ENCODE results near the gene MREG. TPM values are rescaled to one million over a fixed set of nuclear protein-coding genes. Genes with fewer than 3 reads are reported as not detected.

MREG gene
- total and polyA plus RNA-seq, 2 experiments from 2014 or later = 1.8 to 3.1 TPM

DNA sequence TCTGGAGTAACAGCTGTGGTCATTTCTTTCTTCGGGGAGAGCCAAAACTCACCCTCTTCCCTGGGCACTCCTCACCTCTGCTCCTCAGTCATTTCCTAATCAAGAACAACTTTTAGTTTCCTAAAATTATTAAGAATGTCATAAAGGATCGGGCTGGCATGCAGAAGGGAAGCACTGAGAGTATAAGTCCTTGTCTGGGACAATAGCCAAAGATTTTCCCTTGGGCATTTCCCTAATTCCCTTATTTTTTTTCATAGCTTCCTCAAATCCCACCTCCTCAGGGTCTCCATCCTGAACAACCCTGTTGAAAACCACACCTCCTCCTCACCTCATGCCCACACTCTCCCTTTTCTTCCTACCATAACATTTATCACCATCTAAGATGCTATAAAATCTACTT lies 115.0 kb downstream of the MREG start:
- no peaks in the 10 kb centered on the region for H3K79me2 ChIP-seq (ENCODE audit: insufficient read depth)
- peak overlapping the region; percentile 72 for H3K27ac ChIP-seq
- DNase-seq = peak; percentile 16
- no peaks in the 10 kb centered on the region for H4K20me1 ChIP-seq (ENCODE audit: insufficient read depth)
- peaks cover 35% of the 10 kb centered on the region for H3K4me1 ChIP-seq (ENCODE audit: insufficient read depth)
- in situ Hi-C loops (cut with MboI) = no loop called here
- no peak overlapping the region; the same call in 1 of the 2 replicates for H3K9ac ChIP-seq
- no peak overlapping the region for H2AFZ ChIP-seq
- H3F3A ChIP-seq (ENCODE audit: insufficient read depth) = peaks cover 43% of the 10 kb centered on the region
- 0 out of 2 replicates have a peak, but pooled peaks cover 3% of the 10 kb centered on the region for H3K9me2 ChIP-seq (ENCODE audit: insufficient read depth)
- 90 to 91% methylated on average over 2 of the region's 2 CpGs for WGBS, 2 experiments (ENCODE audit: low coverage in 1 of 2, low lambda C conversion rate in 2 of 2, missing lambda C conversion rate in 2 of 2)
- no peaks in the 10 kb centered on the region for H3K27me3 ChIP-seq (replicated peaks; ENCODE audit: insufficient read depth)
- H3K4me2 ChIP-seq (ENCODE audit: unreplicated experiment) = no peak overlapping the region
- H3K36me3 ChIP-seq (ENCODE audit: low read depth) = no peaks in the 10 kb centered on the region
- no peaks in the 10 kb centered on the region for H3K9me3 ChIP-seq (ENCODE audit: low read depth)
- TF ChIP-seq EZH2 (IDR thresholded peaks at IDR 0.05; ENCODE audit: insufficient read depth, poor library complexity, severe bottlenecking) (no peak), EZH2phosphoT487 (IDR thresholded peaks at IDR 0.05; ENCODE audit: insufficient read depth, low read depth) (no peak)
- 0 out of 2 replicates have a peak overlapping the region, but pooled peaks have one; percentile 3 for H3K4me3 ChIP-seq

DNA sequence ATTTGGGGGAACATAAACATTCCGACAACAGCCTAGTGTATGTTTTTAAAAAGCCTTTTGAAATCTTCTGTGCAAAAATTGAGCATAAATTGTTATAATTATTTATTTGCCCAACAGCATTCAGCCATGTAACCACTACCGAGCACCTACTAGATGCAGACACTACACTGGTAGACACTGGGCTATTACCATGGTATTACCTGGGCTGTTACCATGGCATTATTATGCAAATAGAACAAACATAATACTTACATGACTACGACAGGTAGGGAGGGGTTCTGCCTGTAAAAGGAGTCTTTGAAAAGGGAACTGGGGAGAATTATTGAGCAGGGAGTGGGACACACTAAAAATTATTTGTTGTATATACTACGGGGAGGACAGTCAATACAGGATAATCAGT lies 116.4 kb downstream of the MREG start:
- H3K4me1 ChIP-seq (ENCODE audit: insufficient read depth) = peaks cover 29% of the 10 kb centered on the region
- no peaks in the 10 kb centered on the region for H3K27me3 ChIP-seq (replicated peaks; ENCODE audit: insufficient read depth)
- H3K27ac ChIP-seq = no peak overlapping the region
- no peaks in the 10 kb centered on the region for H3K79me2 ChIP-seq (ENCODE audit: insufficient read depth)
- H3K9me3 ChIP-seq (ENCODE audit: low read depth) = no peaks in the 10 kb centered on the region
- no peak overlapping the region for H3K9ac ChIP-seq
- WGBS, 2 experiments (ENCODE audit: low coverage in 1 of 2, low lambda C conversion rate in 2 of 2, missing lambda C conversion rate in 2 of 2) = 62 to 66% methylated on average over 4 of the region's 4 CpGs
- TF ChIP-seq EZH2phosphoT487 (IDR thresholded peaks at IDR 0.05; ENCODE audit: insufficient read depth, low read depth) = no peak
- TF ChIP-seq EZH2 (IDR thresholded peaks at IDR 0.05; ENCODE audit: insufficient read depth, poor library complexity, severe bottlenecking) = no peak
- no peak overlapping the region for H3K4me2 ChIP-seq (ENCODE audit: unreplicated experiment)
- H3K4me3 ChIP-seq = no peak overlapping the region
- 0 out of 2 replicates have a peak, but pooled peaks cover 3% of the 10 kb centered on the region for H3K9me2 ChIP-seq (ENCODE audit: insufficient read depth)
- peaks cover 28% of the 10 kb centered on the region for H3F3A ChIP-seq (ENCODE audit: insufficient read depth)
- no peaks in the 10 kb centered on the region for H3K36me3 ChIP-seq (ENCODE audit: low read depth)
- no peak for DNase-seq
- H4K20me1 ChIP-seq (ENCODE audit: insufficient read depth) = no peaks in the 10 kb centered on the region
- H2AFZ ChIP-seq = no peak overlapping the region
- in situ Hi-C loops (cut with MboI) = no loop called here

DNA sequence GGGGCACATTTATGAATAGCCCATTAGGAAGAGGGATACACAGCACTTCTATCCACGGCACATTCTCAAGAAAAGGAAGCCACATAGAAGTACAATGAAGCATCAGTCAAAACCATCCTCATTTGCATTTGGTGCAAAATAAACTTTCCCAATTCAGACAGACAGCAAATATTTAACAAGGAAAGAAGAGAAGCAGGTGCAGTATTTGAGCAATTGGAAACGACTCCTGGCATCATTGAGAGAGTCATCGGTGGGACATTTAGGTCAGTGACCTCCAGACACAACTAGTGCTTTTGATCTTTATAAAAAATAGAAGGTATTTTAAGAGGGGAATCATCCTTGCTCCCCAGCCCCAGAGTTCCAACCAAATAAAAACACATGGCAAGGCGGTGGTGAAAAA lies 118.0 kb downstream of the MREG start:
- Histone ChIP-seq H4K20me1 (ENCODE audit: insufficient read depth) (no peaks in the 10 kb centered on the region), H3K27ac (no peak overlapping the region), H3K9ac (no peak overlapping the region), H3K9me3 (ENCODE audit: low read depth) (no peaks in the 10 kb centered on the region), H3K4me3 (no peak overlapping the region), H3K4me2 (ENCODE audit: unreplicated experiment) (no peak overlapping the region), H3K79me2 (ENCODE audit: insufficient read depth) (no peaks in the 10 kb centered on the region), H2AFZ (no peak overlapping the region), H3K27me3 (replicated peaks; ENCODE audit: insufficient read depth) (no peaks in the 10 kb centered on the region), H3K9me2 (ENCODE audit: insufficient read depth) (0 out of 2 replicates have a peak, but pooled peaks cover 3% of the 10 kb centered on the region), H3K36me3 (ENCODE audit: low read depth) (no peaks in the 10 kb centered on the region), H3F3A (ENCODE audit: insufficient read depth) (peaks cover 19% of the 10 kb centered on the region), H3K4me1 (ENCODE audit: insufficient read depth) (peaks cover 21% of the 10 kb centered on the region)
- WGBS, 2 experiments (ENCODE audit: low coverage in 1 of 2, low lambda C conversion rate in 2 of 2, missing lambda C conversion rate in 2 of 2) = 86 to 91% methylated on average over 4 of the region's 4 CpGs
- no peak for TF ChIP-seq EZH2phosphoT487 (IDR thresholded peaks at IDR 0.05; ENCODE audit: insufficient read depth, low read depth)
- no peak for TF ChIP-seq EZH2 (IDR thresholded peaks at IDR 0.05; ENCODE audit: insufficient read depth, poor library complexity, severe bottlenecking)
- no peak for DNase-seq
- in situ Hi-C loops (cut with MboI) = no loop called here

Other genes with a start within 250 kb of the MREG start
- gene PECR, start 68.3 kb upstream of the MREG start, total RNA-seq (2014; rRNA removed; shearing (Covaris generic)) = 2.0 and 8.2 TPM in 2 replicates
- gene PECR, start 68.3 kb upstream of the MREG start, polyA plus RNA-seq (2016; fragmentation: Nextera tagmentation; extraction: Ambion mirVana) = 4.2 and 5.4 TPM in 2 replicates
- under 0.01 TPM in 1 of 2 replicates, not detected in the other for gene TMEM169, start 68.4 kb upstream of the MREG start, total RNA-seq (2014; rRNA removed; shearing (Covaris generic))
- 0.11 and 0.25 TPM in 2 replicates for gene TMEM169, start 68.4 kb upstream of the MREG start, polyA plus RNA-seq (2016; fragmentation: Nextera tagmentation; extraction: Ambion mirVana)
- 197 and 202 TPM in 2 replicates for gene XRCC5, start 95.8 kb upstream of the MREG start, total RNA-seq (2014; rRNA removed; shearing (Covaris generic))
- gene XRCC5, start 95.8 kb upstream of the MREG start, polyA plus RNA-seq (2016; fragmentation: Nextera tagmentation; extraction: Ambion mirVana) = 249 and 254 TPM in 2 replicates